ENCODE results near the gene RASEF. TPM values are rescaled to one million over a fixed set of nuclear protein-coding genes. Genes with fewer than 3 reads are reported as not detected.

Gene RASEF
- total RNA-seq, 1 experiment from 2014 or later, result 2.2 TPM

DNA sequence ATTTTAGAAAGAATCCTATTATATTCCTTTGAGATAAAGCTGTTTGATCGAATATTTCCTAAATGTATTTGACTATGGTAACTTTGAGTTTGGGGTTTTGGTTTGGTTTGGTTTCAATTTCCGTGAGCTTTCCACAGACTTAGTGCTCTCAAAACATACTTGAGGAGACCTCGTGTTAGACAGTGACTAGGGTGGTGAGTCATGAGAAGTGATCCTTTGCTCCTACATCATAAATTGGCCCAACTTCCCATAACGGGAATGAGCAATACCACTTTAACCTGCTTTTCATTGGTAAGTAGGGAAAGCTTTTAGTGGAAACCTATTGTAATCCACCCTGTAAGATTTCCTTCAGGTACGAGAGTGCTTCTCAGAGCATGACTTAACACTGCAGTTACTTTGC lies 3.8 kb upstream of the RASEF start:
- Histone ChIP-seq H3K27me3 (ENCODE audit: insufficient read depth, low read length) (peaks cover 5% of the 10 kb centered on the region; the same call in 1 of the 2 replicates), H4K20me1 (ENCODE audit: control insufficient read depth, insufficient read depth, insufficient read length) (no peaks in the 10 kb centered on the region), H3K4me1 (ENCODE audit: insufficient read depth, low read length) (no peaks in the 10 kb centered on the region), H4K8ac (replicated peaks; ENCODE audit: insufficient read length, low read depth, low read length) (no peak overlapping the region), H3K56ac (ENCODE audit: insufficient read length, low read depth, low read length) (no peak overlapping the region), H3K79me2 (ENCODE audit: insufficient read depth, low read length) (no peaks in the 10 kb centered on the region), H2AFZ (ENCODE audit: low read length) (no peak overlapping the region), H3K79me1 (ENCODE audit: insufficient read depth, low read depth, low read length, poor library complexity, severe bottlenecking) (no peaks in the 10 kb centered on the region), H3K4me2 (ENCODE audit: insufficient read depth, insufficient read length, low read length) (no peak overlapping the region), H3K27ac (ENCODE audit: insufficient read length, low read depth, low read length) (no peak overlapping the region), H2AK5ac (ENCODE audit: insufficient read length, low read length) (no peak overlapping the region), H2BK15ac (ENCODE audit: low read depth, low read length) (no peak overlapping the region), H4K91ac (ENCODE audit: insufficient read length, low read depth, low read length) (no peak overlapping the region), H2BK20ac (ENCODE audit: low read depth, low read length, poor library complexity, severe bottlenecking) (no peak overlapping the region), H3T11ph (ENCODE audit: low read length) (no peak overlapping the region), H2BK120ac (ENCODE audit: low read depth, low read length, poor library complexity, severe bottlenecking) (no peak overlapping the region), H3K9me3 (ENCODE audit: control insufficient read depth, low read depth, low read length) (no peaks in the 10 kb centered on the region), H2BK5ac (ENCODE audit: insufficient read length, low read length) (no peak overlapping the region), H2BK12ac (ENCODE audit: insufficient read length, low read depth, low read length) (no peak overlapping the region), H3K9ac (ENCODE audit: extremely low read depth, insufficient read length, low read length) (no peak overlapping the region), H3K23ac (ENCODE audit: insufficient read length, low read depth, low read length) (no peak overlapping the region), H3K4ac (ENCODE audit: low read depth, low read length) (no peak overlapping the region), H3K18ac (ENCODE audit: insufficient read length, low read depth, low read length) (no peak overlapping the region), H4K5ac (ENCODE audit: insufficient read length, low read depth, low read length) (no peak overlapping the region), H3K14ac (ENCODE audit: insufficient read depth, low read length) (no peak overlapping the region), H3K23me2 (ENCODE audit: insufficient read length, low read depth, low read length, poor library complexity, severe bottlenecking) (peaks cover 15% of the 10 kb centered on the region)
- peaks cover 12 to 14% of the 10 kb centered on the region in 2 experiments for H3K4me1 Mint-ChIP-seq
- TF ChIP-seq, protein P1, sequence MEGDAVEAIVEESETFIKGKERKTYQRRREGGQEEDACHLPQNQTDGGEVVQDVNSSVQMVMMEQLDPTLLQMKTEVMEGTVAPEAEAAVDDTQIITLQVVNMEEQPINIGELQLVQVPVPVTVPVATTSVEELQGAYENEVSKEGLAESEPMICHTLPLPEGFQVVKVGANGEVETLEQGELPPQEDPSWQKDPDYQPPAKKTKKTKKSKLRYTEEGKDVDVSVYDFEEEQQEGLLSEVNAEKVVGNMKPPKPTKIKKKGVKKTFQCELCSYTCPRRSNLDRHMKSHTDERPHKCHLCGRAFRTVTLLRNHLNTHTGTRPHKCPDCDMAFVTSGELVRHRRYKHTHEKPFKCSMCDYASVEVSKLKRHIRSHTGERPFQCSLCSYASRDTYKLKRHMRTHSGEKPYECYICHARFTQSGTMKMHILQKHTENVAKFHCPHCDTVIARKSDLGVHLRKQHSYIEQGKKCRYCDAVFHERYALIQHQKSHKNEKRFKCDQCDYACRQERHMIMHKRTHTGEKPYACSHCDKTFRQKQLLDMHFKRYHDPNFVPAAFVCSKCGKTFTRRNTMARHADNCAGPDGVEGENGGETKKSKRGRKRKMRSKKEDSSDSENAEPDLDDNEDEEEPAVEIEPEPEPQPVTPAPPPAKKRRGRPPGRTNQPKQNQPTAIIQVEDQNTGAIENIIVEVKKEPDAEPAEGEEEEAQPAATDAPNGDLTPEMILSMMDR (conservative IDR thresholded peaks at IDR 0.05), result no peak
- no CpG with 5 or more reads among the region's 5 CpGs for WGBS (ENCODE audit: extremely low coverage, insufficient read length, low lambda C conversion rate)
- peaks cover 36% of the 10 kb centered on the region for H3K27me3 Mint-ChIP-seq (ENCODE audit: low read depth)
- H3K9me3 Mint-ChIP-seq, result no peaks in the 10 kb centered on the region; a peak in 1 of 5 replicates
- no peak overlapping the region for H3K4me3 Mint-ChIP-seq
- H3K36me3 Mint-ChIP-seq (ENCODE audit: insufficient read depth in 1 of 3, low read depth in 3 of 3), result no peaks in the 10 kb centered on the region
- DNase-seq, result no peak
- H3K27ac Mint-ChIP-seq, result no peak overlapping the region

Measured in H9 (cell line).